ENCODE measurements around the gene NPVF. TPM values are rescaled to one million over a fixed set of nuclear protein-coding genes. Genes with fewer than 3 reads are reported as not detected.

Gene NPVF
- total RNA-seq, 1 experiment from 2014 or later: not detected

DNA sequence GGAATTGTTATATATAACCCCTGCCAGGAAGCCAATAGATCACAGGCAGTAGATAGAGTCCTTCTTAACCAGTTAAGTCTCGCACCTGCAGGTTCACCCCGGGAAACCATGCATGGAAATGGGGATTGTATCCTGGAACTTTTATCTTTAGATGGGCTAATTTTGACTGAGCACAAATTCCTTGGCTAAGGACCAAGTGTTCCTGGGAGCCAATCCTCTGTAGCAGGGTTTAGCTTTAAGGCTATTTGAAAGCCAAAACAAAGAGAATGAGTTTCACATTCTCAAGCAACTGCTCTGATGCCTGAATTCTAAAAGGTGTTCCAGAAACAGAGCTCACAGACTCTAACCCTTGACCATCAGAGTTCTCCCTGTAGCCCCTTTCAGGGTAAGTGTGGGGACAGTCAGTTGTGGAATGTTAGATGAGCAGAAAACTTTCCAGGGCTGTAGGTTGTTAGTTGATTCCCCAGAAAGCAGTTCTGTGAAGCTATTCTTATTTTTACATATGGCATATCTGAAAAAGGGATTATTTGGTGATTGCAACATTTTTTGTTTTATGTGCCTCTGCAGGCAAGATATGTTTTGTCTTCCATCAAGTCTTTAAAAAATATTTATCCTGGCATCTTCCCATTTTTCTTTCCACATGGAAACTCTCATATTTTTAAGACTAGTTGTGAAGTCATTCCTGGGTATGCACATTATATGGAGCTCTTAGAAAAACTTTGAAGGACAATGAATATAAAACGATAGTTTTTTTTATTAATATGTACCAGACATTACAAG lies 16.2 kb upstream of the NPVF start:
- H3K27ac ChIP-seq: no peak overlapping the region
- no peaks in the 10 kb centered on the region; the same call in 1 of the 2 replicates for H3K27me3 ChIP-seq
- H3K9me3 ChIP-seq (replicated peaks): no peaks in the 10 kb centered on the region
- no peak overlapping the region for H3K4me3 ChIP-seq
- DNase-seq: no peak
- H3K4me1 ChIP-seq: no peaks in the 10 kb centered on the region; the same call in 1 of the 2 replicates
- no peaks in the 10 kb centered on the region for H3K36me3 ChIP-seq

GRCh38 chr7:25242678-25243077 lies 14.4 kb upstream of the NPVF start:
- DNase-seq: no peak
- no peaks in the 10 kb centered on the region; the same call in 1 of the 2 replicates for H3K4me1 ChIP-seq
- H3K27ac ChIP-seq: no peak overlapping the region
- H3K27me3 ChIP-seq: no peaks in the 10 kb centered on the region; the same call in 1 of the 2 replicates
- H3K4me3 ChIP-seq: no peak overlapping the region
- no peaks in the 10 kb centered on the region for H3K36me3 ChIP-seq
- H3K9me3 ChIP-seq (replicated peaks): no peaks in the 10 kb centered on the region

- H3K36me3 ChIP-seq: no peaks in the 10 kb centered on the region
- DNase-seq: no peak
- no peaks in the 10 kb centered on the region; the same call in 1 of the 2 replicates for H3K4me1 ChIP-seq
- no peak overlapping the region for H3K27ac ChIP-seq
- peak overlapping the region; percentile 15; the same call in 1 of the 2 replicates for H3K4me3 ChIP-seq
- H3K9me3 ChIP-seq (replicated peaks): no peaks in the 10 kb centered on the region
- no peaks in the 10 kb centered on the region for H3K27me3 ChIP-seq
These were observed 12.6 kb upstream of the NPVF start for GRCh38 chr7:25240896-25241295.

DNA sequence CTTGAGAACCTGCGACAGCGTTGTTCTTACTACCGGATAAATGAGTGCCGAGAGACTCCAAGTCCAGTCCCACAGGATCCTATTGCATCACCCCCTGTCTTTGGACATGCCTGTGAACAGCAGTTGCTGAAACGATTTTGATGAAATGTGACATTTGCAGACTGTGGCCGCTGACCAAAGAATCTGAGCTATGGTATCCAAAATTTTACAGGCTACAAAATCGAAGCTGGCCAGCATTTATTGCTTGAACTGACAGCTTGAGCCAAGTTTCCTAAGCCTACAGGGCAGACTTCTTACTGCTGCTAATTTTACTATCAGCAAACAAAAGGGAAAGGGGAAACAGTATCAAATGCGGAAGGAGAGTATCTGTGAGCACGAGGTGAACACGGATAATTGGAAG lies 12.1 kb upstream of the NPVF start:
- Histone ChIP-seq H3K4me1 (no peaks in the 10 kb centered on the region; the same call in 1 of the 2 replicates), H3K27ac (0 out of 2 replicates have a peak overlapping the region, but pooled peaks have one; percentile 4), H3K9me3 (replicated peaks) (no peaks in the 10 kb centered on the region), H3K27me3 (no peaks in the 10 kb centered on the region), H3K4me3 (peak overlapping the region; percentile 15; the same call in 1 of the 2 replicates), H3K36me3 (no peaks in the 10 kb centered on the region)
- DNase-seq: peak; percentile 35 to 54

GRCh38 chr7:25239888-25240287 lies 11.6 kb upstream of the NPVF start:
- no peaks in the 10 kb centered on the region for H3K9me3 ChIP-seq (replicated peaks)
- no peaks in the 10 kb centered on the region; the same call in 1 of the 2 replicates for H3K4me1 ChIP-seq
- H3K4me3 ChIP-seq: no peak overlapping the region
- H3K27ac ChIP-seq: no peak overlapping the region
- no peaks in the 10 kb centered on the region for H3K36me3 ChIP-seq
- no peaks in the 10 kb centered on the region for H3K27me3 ChIP-seq
- DNase-seq: no peak

- H3K36me3 ChIP-seq: no peaks in the 10 kb centered on the region
- H3K4me3 ChIP-seq: no peak overlapping the region
- H3K27me3 ChIP-seq: no peaks in the 10 kb centered on the region; the same call in 1 of the 2 replicates
- no peak overlapping the region for H3K27ac ChIP-seq
- DNase-seq: no peak
- H3K9me3 ChIP-seq (replicated peaks): no peaks in the 10 kb centered on the region
- no peaks in the 10 kb centered on the region; the same call in 1 of the 2 replicates for H3K4me1 ChIP-seq
These were observed 9.9 kb upstream of the NPVF start for GRCh38 chr7:25238066-25238725.

DNA sequence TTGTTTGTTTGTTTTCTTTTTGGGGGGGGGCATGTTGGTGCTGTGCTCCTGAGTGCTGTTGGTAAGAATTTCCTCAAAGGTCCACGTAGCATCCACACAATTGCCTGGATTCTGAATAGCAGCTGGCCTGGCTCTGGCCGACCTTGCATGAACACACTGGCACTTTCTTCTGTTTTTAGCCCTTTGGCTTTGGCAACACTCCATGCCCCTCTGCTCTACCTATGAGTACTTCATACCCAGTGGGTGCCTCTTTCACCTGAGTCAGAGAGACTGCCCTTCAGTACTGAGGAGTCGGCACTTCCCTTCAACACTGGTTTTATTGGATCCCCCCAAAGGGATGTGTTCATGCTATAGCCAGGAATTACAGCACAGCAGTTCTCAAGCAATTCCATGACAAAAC lies 7.2 kb upstream of the NPVF start:
- H3K4me1 ChIP-seq: no peaks in the 10 kb centered on the region; the same call in 1 of the 2 replicates
- peaks cover 4% of the 10 kb centered on the region; the same call in 1 of the 2 replicates for H3K27me3 ChIP-seq
- no peaks in the 10 kb centered on the region for H3K36me3 ChIP-seq
- DNase-seq: no peak
- H3K27ac ChIP-seq: no peak overlapping the region
- no peak overlapping the region for H3K4me3 ChIP-seq
- H3K9me3 ChIP-seq (replicated peaks): no peaks in the 10 kb centered on the region

DNA sequence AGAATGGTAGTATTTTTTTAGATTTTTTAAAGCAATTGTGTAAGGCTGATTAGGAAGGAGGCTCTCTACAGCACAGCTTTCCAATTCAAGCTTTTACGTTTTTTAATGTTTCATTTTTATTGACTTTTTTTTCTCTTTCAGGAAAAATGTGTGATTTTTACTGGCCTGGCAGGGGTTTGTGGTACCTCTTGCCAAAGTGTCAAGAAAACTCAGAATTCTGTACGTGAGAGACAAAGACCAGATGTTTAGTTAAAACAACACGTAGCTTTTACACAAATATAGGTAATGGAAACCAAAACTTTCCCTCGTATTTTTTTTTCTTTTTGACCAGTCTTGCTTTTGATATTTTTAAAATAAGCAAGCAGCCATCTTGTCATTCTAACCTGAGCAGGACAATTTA lies 6.0 kb upstream of the NPVF start:
- DNase-seq: no peak
- Histone ChIP-seq H3K27ac (no peak overlapping the region), H3K9me3 (replicated peaks) (no peaks in the 10 kb centered on the region), H3K4me1 (no peaks in the 10 kb centered on the region), H3K36me3 (no peaks in the 10 kb centered on the region), H3K4me3 (no peak overlapping the region), H3K27me3 (peaks cover 4% of the 10 kb centered on the region; the same call in 1 of the 2 replicates)

- DNase-seq: peak; percentile 63 to 66
- H3K27me3 ChIP-seq: peaks cover 3% of the 10 kb centered on the region; the same call in 1 of the 2 replicates
- H3K9me3 ChIP-seq (replicated peaks): no peaks in the 10 kb centered on the region
- H3K27ac ChIP-seq: no peak overlapping the region
- H3K36me3 ChIP-seq: no peaks in the 10 kb centered on the region
- H3K4me1 ChIP-seq: peaks cover 5% of the 10 kb centered on the region
- H3K4me3 ChIP-seq: no peak overlapping the region
These were observed 5.1 kb downstream of the NPVF start for GRCh38 chr7:25223206-25223605.

DNA sequence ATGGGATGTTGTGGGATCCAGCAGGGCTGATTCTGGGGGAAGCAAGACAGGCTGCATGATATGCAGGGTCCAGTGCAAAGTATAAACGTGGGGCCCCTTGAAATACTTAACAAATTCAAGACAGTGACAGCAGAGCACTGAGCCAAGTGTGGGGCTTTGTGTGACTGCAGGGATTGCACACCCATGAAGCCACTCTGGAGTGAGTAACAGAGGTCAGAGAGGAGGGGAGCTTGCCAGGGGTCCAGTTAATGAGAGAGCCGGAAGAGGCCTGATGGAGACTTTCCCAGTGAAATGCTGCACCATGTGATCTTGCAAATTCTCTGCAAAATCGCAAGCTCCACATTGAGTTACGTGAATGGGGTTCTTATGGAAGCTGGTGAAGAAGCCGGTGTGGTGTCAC lies 5.6 kb downstream of the NPVF start:
- Histone ChIP-seq H3K27me3 (no peaks in the 10 kb centered on the region; the same call in 1 of the 2 replicates), H3K4me3 (no peak overlapping the region), H3K4me1 (peaks cover 5% of the 10 kb centered on the region), H3K9me3 (replicated peaks) (no peaks in the 10 kb centered on the region), H3K36me3 (no peaks in the 10 kb centered on the region), H3K27ac (no peak overlapping the region)
- no peak for DNase-seq

- no peak overlapping the region for H3K4me3 ChIP-seq
- no peaks in the 10 kb centered on the region for H3K36me3 ChIP-seq
- no peaks in the 10 kb centered on the region for H3K9me3 ChIP-seq (replicated peaks)
- no peak overlapping the region for H3K27ac ChIP-seq
- H3K27me3 ChIP-seq: no peaks in the 10 kb centered on the region; the same call in 1 of the 2 replicates
- H3K4me1 ChIP-seq: peaks cover 5% of the 10 kb centered on the region
- DNase-seq: no peak
These were observed 7.3 kb downstream of the NPVF start for GRCh38 chr7:25221009-25221408.

GRCh38 chr7:25218191-25218590 lies 10.1 kb downstream of the NPVF start:
- DNase-seq: no peak
- H3K27me3 ChIP-seq: peaks cover 6% of the 10 kb centered on the region; the same call in 1 of the 2 replicates

GRCh38 chr7:25216837-25217236 lies 11.4 kb downstream of the NPVF start:
- Histone ChIP-seq H3K4me3 (no peak overlapping the region), H3K9me3 (replicated peaks) (no peaks in the 10 kb centered on the region), H3K4me1 (no peaks in the 10 kb centered on the region), H3K27ac (no peak overlapping the region), H3K36me3 (no peaks in the 10 kb centered on the region), H3K27me3 (peaks cover 6% of the 10 kb centered on the region; the same call in 1 of the 2 replicates)
- peak in 1 of 2 experiments; percentile 75 for DNase-seq

More at GRCh38 chr7:25218191-25218590, 10.1 kb downstream of the NPVF start:
- H3K4me3 ChIP-seq: no peak overlapping the region
- H3K4me1 ChIP-seq: no peaks in the 10 kb centered on the region; the same call in none of the 2 replicates
- H3K9me3 ChIP-seq (replicated peaks): no peaks in the 10 kb centered on the region
- H3K27ac ChIP-seq: no peak overlapping the region
- H3K36me3 ChIP-seq: no peaks in the 10 kb centered on the region

DNA sequence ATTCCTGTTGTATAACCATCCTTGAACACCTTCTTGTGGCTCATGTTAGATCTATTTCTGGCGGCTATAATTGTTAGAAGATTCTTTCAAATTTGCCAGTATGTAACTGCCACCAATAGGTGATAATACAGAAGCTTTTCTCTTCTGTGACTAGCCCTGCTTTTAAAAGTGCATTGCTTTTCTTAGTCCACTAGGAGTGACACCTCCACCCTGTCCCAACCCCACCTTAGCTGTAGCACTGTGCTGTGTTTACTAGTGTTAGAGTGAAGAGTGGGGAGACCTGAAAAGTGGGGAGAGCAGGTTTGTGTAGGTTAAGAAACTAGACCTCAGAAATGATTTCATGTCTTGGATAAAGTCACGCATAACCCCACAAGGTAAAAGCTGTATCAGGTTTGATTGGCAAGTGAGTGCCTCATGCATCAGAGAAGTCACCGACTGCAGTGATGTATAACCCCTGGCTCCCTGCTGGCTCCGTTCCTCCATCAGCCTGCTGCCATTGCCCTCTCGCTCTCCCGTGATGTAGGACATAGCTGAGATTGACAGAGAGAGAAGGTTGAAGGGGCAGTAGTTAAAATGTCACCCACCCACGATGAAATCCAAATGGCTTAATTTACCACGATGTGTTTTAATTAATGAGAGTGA lies 12.5 kb downstream of the NPVF start:
- Histone ChIP-seq H3K27ac (no peak overlapping the region), H3K36me3 (no peaks in the 10 kb centered on the region), H3K9me3 (replicated peaks) (no peaks in the 10 kb centered on the region), H3K27me3 (peaks cover 6% of the 10 kb centered on the region; the same call in 1 of the 2 replicates), H3K4me1 (no peaks in the 10 kb centered on the region), H3K4me3 (no peak overlapping the region)
- DNase-seq: no peak
